Testis (tissue), 2 donors: ENCODE measurements around the gene DEDD.

Source experiments
- POLR2A ChIP-seq: fragments of 450-650 bp; IDR thresholded peaks from one replicate; pipeline ENCODE4 v1.6.1; 2017; ENCODE audit warnings: antibody characterized with exemption, mild to moderate bottlenecking, moderate library complexity
- TF ChIP-seq, protein P1 (sequence below), 3 experiments: fragments of 450-650 bp in 2 of 3; fragments of 200-600 bp in 1 of 3; sonication (generic) in 1 of 3; IDR thresholded peaks; one replicate each; pipeline ENCODE4 v1.5.1; 2016 to 2019; ENCODE audit warnings: antibody characterized with exemption in 3 of 3, mild to moderate bottlenecking in 2 of 3, moderate library complexity in 1 of 3

DNA sequence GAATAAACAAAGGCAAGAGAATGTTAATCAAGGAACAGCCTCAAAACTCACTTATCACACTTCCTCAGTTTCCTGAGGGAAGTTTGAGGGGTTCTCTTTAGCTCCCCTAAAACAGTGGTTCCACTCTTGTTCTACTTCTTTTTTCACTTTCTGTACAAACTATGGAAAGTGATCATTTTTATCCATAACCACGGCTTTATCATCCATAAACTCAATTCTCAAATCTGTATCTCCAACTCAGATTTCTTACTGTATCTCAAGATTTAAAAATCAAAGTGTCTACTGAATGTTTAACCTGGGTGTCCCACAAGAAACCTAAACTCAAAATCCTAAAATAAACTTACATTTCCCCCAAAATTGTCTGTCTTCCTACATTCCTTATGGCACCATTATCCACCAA lies 18.6 kb downstream of the DEDD start:
- TF ChIP-seq, protein P1, sequence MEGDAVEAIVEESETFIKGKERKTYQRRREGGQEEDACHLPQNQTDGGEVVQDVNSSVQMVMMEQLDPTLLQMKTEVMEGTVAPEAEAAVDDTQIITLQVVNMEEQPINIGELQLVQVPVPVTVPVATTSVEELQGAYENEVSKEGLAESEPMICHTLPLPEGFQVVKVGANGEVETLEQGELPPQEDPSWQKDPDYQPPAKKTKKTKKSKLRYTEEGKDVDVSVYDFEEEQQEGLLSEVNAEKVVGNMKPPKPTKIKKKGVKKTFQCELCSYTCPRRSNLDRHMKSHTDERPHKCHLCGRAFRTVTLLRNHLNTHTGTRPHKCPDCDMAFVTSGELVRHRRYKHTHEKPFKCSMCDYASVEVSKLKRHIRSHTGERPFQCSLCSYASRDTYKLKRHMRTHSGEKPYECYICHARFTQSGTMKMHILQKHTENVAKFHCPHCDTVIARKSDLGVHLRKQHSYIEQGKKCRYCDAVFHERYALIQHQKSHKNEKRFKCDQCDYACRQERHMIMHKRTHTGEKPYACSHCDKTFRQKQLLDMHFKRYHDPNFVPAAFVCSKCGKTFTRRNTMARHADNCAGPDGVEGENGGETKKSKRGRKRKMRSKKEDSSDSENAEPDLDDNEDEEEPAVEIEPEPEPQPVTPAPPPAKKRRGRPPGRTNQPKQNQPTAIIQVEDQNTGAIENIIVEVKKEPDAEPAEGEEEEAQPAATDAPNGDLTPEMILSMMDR (IDR thresholded peaks at IDR 0.05) = no peak
- no peak for TF ChIP-seq POLR2A
